H1 (cell line): ENCODE measurements around the gene SLC7A14. TPM values are rescaled to one million over a fixed set of nuclear protein-coding genes. Genes with fewer than 3 reads are reported as not detected.
A peak's percentile ranks its signal among the peaks of the same experiment; 100 is the strongest.

Source experiments
- CTCF ChIA-PET: fragments of 300-600 bp; sonication (Branson Sonifier 250); formaldehyde crosslinking; loops from one replicate; lab custom pipeline; 2021; ENCODE audit not compliant: partially characterized antibody; lab: Charles Lee
- POLR2A ChIA-PET: fragments of 300-600 bp; sonication (Branson Sonifier 250); formaldehyde crosslinking; loops from one replicate; lab custom pipeline; 2021; ENCODE audit warnings: inconsistent platforms; ENCODE audit not compliant: partially characterized antibody; lab: Charles Lee
- DNase-seq, 2 experiments: peaks; one replicate each; pipeline versions ENCODE4 v3.0.0 to v3.0.0-alpha.2; 2010 to 2022; ENCODE audit warnings: low spot score in 2 of 2, low read depth in 1 of 2, mixed read lengths in 1 of 2
- FAIRE-seq: peaks from 2 replicates; lab custom pipeline; 2011; peaks lifted over from hg19 to GRCh38; lab: Jason Lieb, UNC
- H2AFZ ChIP-seq: 2 replicates; pipeline ENCODE4 v1.8.1; 2012; ENCODE audit warnings: low read length, inconsistent platforms
- H2AK5ac ChIP-seq: 2 replicates; pipeline ENCODE4 v1.6.1; 2013; ENCODE audit warnings: low read depth, low read length
- H2BK120ac ChIP-seq: replicated peaks from 2 replicates; pipeline ENCODE3; 2013; ENCODE audit warnings: low read depth, low read length, inconsistent platforms
- H2BK12ac ChIP-seq: 2 replicates; pipeline ENCODE4 v1.6.1; 2013; ENCODE audit warnings: low read depth, low read length
- H2BK15ac ChIP-seq: 2 replicates; pipeline ENCODE4 v1.6.1; 2013; ENCODE audit warnings: low read length
- H2BK20ac ChIP-seq: 2 replicates; pipeline ENCODE4 v1.6.1; 2013; ENCODE audit warnings: low read length
- H2BK5ac ChIP-seq: 2 replicates; pipeline ENCODE4 v1.6.1; 2013; ENCODE audit warnings: low read depth, low read length
- H3K14ac ChIP-seq: 2 replicates; pipeline ENCODE4 v1.6.1; 2013; ENCODE audit warnings: inconsistent platforms; ENCODE audit not compliant: insufficient read length
- H3K18ac ChIP-seq: 2 replicates; pipeline ENCODE4 v1.6.1; 2013; ENCODE audit warnings: low read length; ENCODE audit errors: extremely low read depth
- H3K23ac ChIP-seq: 2 replicates; pipeline ENCODE4 v1.6.1; 2013; ENCODE audit warnings: inconsistent platforms; ENCODE audit not compliant: insufficient read length
- H3K23me2 ChIP-seq: 2 replicates; pipeline ENCODE4 v1.6.1; 2013; ENCODE audit warnings: low read depth, low read length
- H3K27ac ChIP-seq: 2 replicates; pipeline ENCODE4 v1.6.1; 2011; ENCODE audit warnings: low read depth, low read length, inconsistent platforms
- H3K27me3 ChIP-seq, 4 experiments: replicated peaks in 1 of 4; 1 replicate in 1 of 4; 2 replicates in 3 of 4; pipeline versions ENCODE4 v1.6.1 to v1.8.1; 2011 to 2013; ENCODE audit warnings: low read length in 3 of 4, mild to moderate bottlenecking in 3 of 4, inconsistent platforms in 2 of 4, mixed read lengths in 2 of 4, moderate library complexity in 1 of 4; ENCODE audit not compliant: control insufficient read depth in 3 of 4, insufficient read depth in 3 of 4; ENCODE audit errors: extremely low read depth in 1 of 4
- H3K36me3 ChIP-seq, 4 experiments: 2 replicates each; pipeline versions ENCODE4 v1.6.1 to v1.8.1; 2011 to 2013; ENCODE audit warnings: mild to moderate bottlenecking in 4 of 4, low read length in 3 of 4, moderate library complexity in 2 of 4, control low read depth in 1 of 4, inconsistent platforms in 1 of 4; ENCODE audit not compliant: insufficient read depth in 4 of 4, control insufficient read depth in 2 of 4
- H3K4ac ChIP-seq: replicated peaks from 2 replicates; pipeline ENCODE3; 2013; ENCODE audit warnings: low read length, low read depth, mixed read lengths, inconsistent platforms; ENCODE audit not compliant: insufficient read length
- H3K4me1 ChIP-seq, 4 experiments: replicated peaks in 1 of 4; 1 replicate in 1 of 4; 2 replicates in 3 of 4; pipeline versions ENCODE4 v1.6.1 to v1.8.1; 2011 to 2013; ENCODE audit warnings: low read length in 3 of 4, inconsistent platforms in 2 of 4, mixed read lengths in 1 of 4; ENCODE audit not compliant: insufficient read depth in 4 of 4, control insufficient read depth in 3 of 4
- H3K4me2 ChIP-seq, 2 experiments: 2 replicates each; pipeline versions ENCODE4 v1.6.1 to v1.8.1; 2011 to 2013; ENCODE audit warnings: low read depth in 2 of 2, low read length in 2 of 2, control low read depth in 1 of 2, inconsistent platforms in 1 of 2, mild to moderate bottlenecking in 1 of 2; ENCODE audit not compliant: insufficient read depth in 1 of 2
- H3K4me3 ChIP-seq, 4 experiments: fragments of 200-600, 300-600 bp in 1 of 4; sonication (generic), shearing (Covaris generic), sonication (Bioruptor Twin) in 1 of 4; 2 replicates each; pipeline versions ENCODE4 v1.5.1 to v1.8.1; 2011 to 2016; ENCODE audit warnings: low read length in 4 of 4, low read depth in 3 of 4, control low read depth in 2 of 4, inconsistent platforms in 2 of 4, mild to moderate bottlenecking in 2 of 4, mixed read lengths in 1 of 4, moderate library complexity in 1 of 4; ENCODE audit not compliant: insufficient read depth in 2 of 4; ENCODE audit errors: extremely low read depth in 1 of 4
- H3K56ac ChIP-seq: replicated peaks from 2 replicates; pipeline ENCODE3; 2013; ENCODE audit warnings: low read depth, mild to moderate bottlenecking, mixed read lengths, low read length, inconsistent platforms; ENCODE audit not compliant: insufficient read length
- H3K79me1 ChIP-seq: 2 replicates; pipeline ENCODE4 v1.6.1; 2013; ENCODE audit warnings: low read depth, low read length, control low read depth
- H3K79me2 ChIP-seq, 2 experiments: 2 replicates each; pipeline versions ENCODE4 v1.6.1 to v1.8.1; 2012 to 2013; ENCODE audit warnings: low read length in 2 of 2, mild to moderate bottlenecking in 2 of 2, inconsistent platforms in 1 of 2; ENCODE audit not compliant: insufficient read depth in 2 of 2, control insufficient read depth in 1 of 2
- H3K9ac ChIP-seq, 4 experiments: replicated peaks in 1 of 4; 1 replicate in 1 of 4; 2 replicates in 3 of 4; pipeline versions ENCODE4 v1.6.1 to v1.8.1; 2011 to 2013; ENCODE audit warnings: low read depth in 3 of 4, low read length in 3 of 4, control low read depth in 2 of 4, mild to moderate bottlenecking in 2 of 4, moderate library complexity in 2 of 4, inconsistent platforms in 1 of 4; ENCODE audit errors: extremely low read depth in 1 of 4
- H3K9me3 ChIP-seq, 2 experiments: 2 replicates each; pipeline versions ENCODE4 v1.6.1 to v1.8.1; 2012 to 2013; ENCODE audit warnings: mild to moderate bottlenecking in 2 of 2, moderate library complexity in 2 of 2, control low read depth in 1 of 2, inconsistent platforms in 1 of 2, low read depth in 1 of 2, low read length in 1 of 2, mixed read lengths in 1 of 2; ENCODE audit not compliant: insufficient read depth in 2 of 2
- H4K20me1 ChIP-seq, 2 experiments: replicated peaks in 1 of 2; 2 replicates each; pipeline versions ENCODE3 to v1.8.1; 2011 to 2013; ENCODE audit warnings: inconsistent platforms in 2 of 2, low read length in 2 of 2, mild to moderate bottlenecking in 1 of 2; ENCODE audit not compliant: insufficient read depth in 2 of 2, control insufficient read depth in 1 of 2
- H4K5ac ChIP-seq: 2 replicates; pipeline ENCODE4 v1.6.1; 2013; ENCODE audit warnings: low read length, low read depth, mixed read lengths, inconsistent platforms; ENCODE audit not compliant: insufficient read length
- H4K8ac ChIP-seq: 2 replicates; pipeline ENCODE4 v1.8.0; 2013; ENCODE audit warnings: mild to moderate bottlenecking, moderate library complexity, low read length, inconsistent platforms; ENCODE audit not compliant: insufficient read depth; ENCODE audit errors: extremely low read depth
- H4K91ac ChIP-seq: replicated peaks from 2 replicates; pipeline ENCODE3; 2013; ENCODE audit warnings: low read length, mixed read lengths, inconsistent platforms; ENCODE audit not compliant: insufficient read length
- GABPA ChIP-seq: IDR thresholded peaks from 2 replicates; pipeline ENCODE4 v1.6.1; 2011; ENCODE audit warnings: mild to moderate bottlenecking, low read length, moderate library complexity, borderline replicate concordance; ENCODE audit not compliant: insufficient read depth
- POLR2A ChIP-seq, 2 experiments: IDR thresholded peaks; 1 replicate in 1 of 2; 2 replicates in 1 of 2; pipeline ENCODE4 v1.6.1; 2011; ENCODE audit warnings: low read depth in 2 of 2, low read length in 2 of 2, mild to moderate bottlenecking in 2 of 2; ENCODE audit errors: control extremely low read depth in 1 of 2
- RAD21 ChIP-seq, 2 experiments: IDR thresholded peaks in 1 of 2; conservative IDR thresholded peaks in 1 of 2; 2 replicates each; pipeline ENCODE4 v1.6.1; 2011; ENCODE audit warnings: low read depth in 2 of 2, low read length in 2 of 2, improper control_type of control experiment in 1 of 2, inconsistent platforms in 1 of 2, mild to moderate bottlenecking in 1 of 2, moderate library complexity in 1 of 2
- RFX5 ChIP-seq: IDR thresholded peaks from 2 replicates; pipeline ENCODE4 v1.6.1; 2011; ENCODE audit warnings: low read depth, low read length, improper control_type of control experiment, borderline replicate concordance
- RNF2 ChIP-seq: fragments of 200-900, 300-1000 bp; sonication (generic); IDR thresholded peaks from 2 replicates; pipeline ENCODE4 v1.7.1; 2016; ENCODE audit warnings: borderline replicate concordance, low read depth, mild to moderate bottlenecking, antibody characterized with exemption, low read length; ENCODE audit not compliant: poor library complexity, severe bottlenecking; ENCODE audit errors: missing control alignments
- YY1 ChIP-seq: IDR thresholded peaks from 2 replicates; pipeline ENCODE4 v1.6.1; 2011; ENCODE audit warnings: low read depth, mild to moderate bottlenecking, low read length
- WGBS, 2 experiments: shearing (Covaris generic) in 1 of 2; methylation state at CpG; one replicate each; pipeline versions ENCODE4 v1.1.6 to v1.1.7; 2013 to 2015; ENCODE audit warnings: low lambda C conversion rate in 2 of 2, mixed read lengths in 2 of 2, inconsistent platforms in 1 of 2, low coverage in 1 of 2, missing lambda C conversion rate in 1 of 2; ENCODE audit not compliant: insufficient replicate concordance in 2 of 2, insufficient coverage in 1 of 2, insufficient read length in 1 of 2; ENCODE audit errors: extremely low coverage in 1 of 2, missing lambda C conversion rate in 1 of 2; 5-methylcytosine and 5-hydroxymethylcytosine counted together
- polyA plus RNA-seq, 7 experiments: library from polyadenylated mRNA; depleted of rRNA in 3 of 7; stranded (reverse) in 5 of 7; unstranded in 2 of 7; fragments of >200 nt in 5 of 7; fragments of 200-250 nt in 2 of 7; gene quantifications; 1 replicate in 5 of 7; 2 replicates in 1 of 7; 4 replicates in 1 of 7; pipeline versions ENCODE4 v1.2.1 to v1.2.3, GENCODE V29; 2011 to 2013; ENCODE audit warnings: missing spikeins in 2 of 7, mixed read lengths in 2 of 7
- total RNA-seq: library from RNA; stranded (reverse); fragmentation: NEBNext Ultra II Directional; extraction: Animal tissue kit (Norgen Biotek cat#: 25700); gene quantifications from 2 replicates; pipeline ENCODE4 v1.2.1, GENCODE V29; 2021
- TF ChIP-seq, protein P1 (sequence below): IDR thresholded peaks from 2 replicates; pipeline ENCODE4 v1.6.1; 2012; ENCODE audit warnings: inconsistent platforms
- TF ChIP-seq, protein P2 (sequence below), 3 experiments: IDR thresholded peaks; 1 replicate in 2 of 3; 2 replicates in 1 of 3; pipeline versions ENCODE4 v1.5.1 to v1.6.1; 2011; ENCODE audit warnings: low read length in 3 of 3, mild to moderate bottlenecking in 3 of 3, inconsistent platforms in 2 of 3, low read depth in 1 of 3, moderate library complexity in 1 of 3; ENCODE audit not compliant: insufficient read depth in 1 of 3; ENCODE audit errors: control extremely low read depth in 1 of 3

The SLC7A14 gene
- total and polyA plus RNA-seq, 2 of the 8 experiments (the other 6 are each of a cell fraction or from before 2014, with no cell fraction given): 0.21 to 0.95 TPM

DNA sequence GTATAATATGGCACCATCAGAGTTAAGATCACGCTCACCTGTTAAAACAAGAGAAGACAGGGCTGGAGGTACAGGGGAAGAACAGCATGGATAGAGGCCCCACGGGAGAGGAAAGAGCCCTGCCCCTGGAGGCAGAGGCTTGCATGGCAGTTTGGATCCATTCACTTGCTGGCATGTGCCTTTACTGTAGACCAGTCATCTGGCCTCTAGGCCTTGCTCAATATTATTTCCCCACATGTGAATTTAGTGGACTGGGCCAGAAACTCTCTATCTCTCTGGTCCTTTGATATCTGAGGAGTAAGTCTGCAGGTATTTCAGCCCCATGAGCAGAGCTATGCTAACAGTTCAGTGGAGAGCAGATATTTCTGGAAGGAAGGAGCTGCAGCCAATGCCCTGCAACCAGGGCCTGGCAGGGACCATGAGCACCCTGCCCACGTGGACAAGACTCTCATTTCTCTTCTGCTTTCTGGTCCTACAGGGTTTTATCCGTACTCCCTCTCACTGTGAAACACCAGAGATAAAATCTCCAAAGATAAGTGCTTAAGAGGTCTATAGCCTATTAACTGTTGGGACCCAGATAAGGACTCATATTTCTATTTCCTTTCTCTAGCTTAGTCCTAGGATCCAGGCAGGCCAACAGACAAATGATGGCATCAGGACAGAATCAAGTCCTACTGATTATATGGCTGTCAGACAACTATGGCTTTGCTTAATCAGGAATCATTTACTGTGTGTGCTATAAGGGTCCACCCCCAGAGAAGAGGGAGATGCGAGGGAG lies 102.2 kb downstream of the SLC7A14 start:
- H2AFZ ChIP-seq: no peak overlapping the region
- no peak overlapping the region for H3K18ac ChIP-seq
- H2BK15ac ChIP-seq: no peak overlapping the region
- no peak overlapping the region for H3K23ac ChIP-seq
- H3K4me1 ChIP-seq: peaks cover 0 to 3% (median 1%) of the 10 kb centered on the region in 4 experiments; a peak in 2 of 7 replicates
- no peak overlapping the region for H4K5ac ChIP-seq
- no peaks in the 10 kb centered on the region for H4K20me1 ChIP-seq
- no peak overlapping the region for H3K4me2 ChIP-seq
- H3K27me3 ChIP-seq: no peaks in the 10 kb centered on the region
- H3K23me2 ChIP-seq: no peaks in the 10 kb centered on the region
- ChIA-PET CTCF (interaction anchor here (0.6 to 4.5 kb wide), 17 partner anchors 9 to 1053 kb away, joined by 3 to 35 read pairs (median 3); no protein-coding TSS in a partner anchor), POLR2A (no interaction called here)
- 81% methylated on average over 5 of the region's 5 CpGs; no CpG with 5 or more reads in 1 of the 2 experiments for WGBS, 2 experiments
- H4K8ac ChIP-seq: no peak overlapping the region
- H3K4ac ChIP-seq: no peak overlapping the region
- peak in 1 of 2 experiments; percentile 55 for DNase-seq
- no peak overlapping the region for H2BK20ac ChIP-seq
- H4K91ac ChIP-seq: no peak overlapping the region
- H3K79me1 ChIP-seq: no peaks in the 10 kb centered on the region
- no peak overlapping the region for H2BK120ac ChIP-seq
- H2AK5ac ChIP-seq: no peak overlapping the region
- H3K4me3 ChIP-seq: no peak overlapping the region
- H2BK5ac ChIP-seq: no peak overlapping the region
- H3K36me3 ChIP-seq: no peaks in the 10 kb centered on the region
- H2BK12ac ChIP-seq: no peak overlapping the region
- H3K9ac ChIP-seq: no peak overlapping the region
- FAIRE-seq: no peak
- H3K56ac ChIP-seq: no peak overlapping the region
- H3K27ac ChIP-seq: no peak overlapping the region
- no peak overlapping the region for H3K14ac ChIP-seq
- no peaks in the 10 kb centered on the region for H3K79me2 ChIP-seq
- H3K9me3 ChIP-seq: 0 out of 4 replicates have a peak, but pooled peaks cover 0 to 2% of the 10 kb centered on the region in 2 experiments
- TF ChIP-seq, protein P1, sequence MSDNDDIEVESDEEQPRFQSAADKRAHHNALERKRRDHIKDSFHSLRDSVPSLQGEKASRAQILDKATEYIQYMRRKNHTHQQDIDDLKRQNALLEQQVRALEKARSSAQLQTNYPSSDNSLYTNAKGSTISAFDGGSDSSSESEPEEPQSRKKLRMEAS: peak; percentile 36; the same call in 1 of the 2 replicates
- TF ChIP-seq POLR2A (IDR thresholded peaks at IDR 0.05; ENCODE audit: control extremely low read depth in 1 of 2, low read depth in 2 of 2, low read length in 2 of 2) (no peak), RAD21 (IDR thresholded peaks at IDR 0.05 in 1 of 2, conservative IDR thresholded peaks at IDR 0.05 in 1 of 2; ENCODE audit: low read depth in 2 of 2, low read length in 2 of 2) (peak; percentile 23 to 34; a peak in 3 of 4 replicates), RNF2 (no peak), RFX5 (no peak), YY1 (no peak), GABPA (no peak)
- TF ChIP-seq, protein P2, sequence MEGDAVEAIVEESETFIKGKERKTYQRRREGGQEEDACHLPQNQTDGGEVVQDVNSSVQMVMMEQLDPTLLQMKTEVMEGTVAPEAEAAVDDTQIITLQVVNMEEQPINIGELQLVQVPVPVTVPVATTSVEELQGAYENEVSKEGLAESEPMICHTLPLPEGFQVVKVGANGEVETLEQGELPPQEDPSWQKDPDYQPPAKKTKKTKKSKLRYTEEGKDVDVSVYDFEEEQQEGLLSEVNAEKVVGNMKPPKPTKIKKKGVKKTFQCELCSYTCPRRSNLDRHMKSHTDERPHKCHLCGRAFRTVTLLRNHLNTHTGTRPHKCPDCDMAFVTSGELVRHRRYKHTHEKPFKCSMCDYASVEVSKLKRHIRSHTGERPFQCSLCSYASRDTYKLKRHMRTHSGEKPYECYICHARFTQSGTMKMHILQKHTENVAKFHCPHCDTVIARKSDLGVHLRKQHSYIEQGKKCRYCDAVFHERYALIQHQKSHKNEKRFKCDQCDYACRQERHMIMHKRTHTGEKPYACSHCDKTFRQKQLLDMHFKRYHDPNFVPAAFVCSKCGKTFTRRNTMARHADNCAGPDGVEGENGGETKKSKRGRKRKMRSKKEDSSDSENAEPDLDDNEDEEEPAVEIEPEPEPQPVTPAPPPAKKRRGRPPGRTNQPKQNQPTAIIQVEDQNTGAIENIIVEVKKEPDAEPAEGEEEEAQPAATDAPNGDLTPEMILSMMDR (IDR thresholded peaks at IDR 0.05; ENCODE audit: control extremely low read depth in 1 of 3, insufficient read depth in 1 of 3, low read depth in 1 of 3, low read length in 3 of 3): peak; percentile 32 to 67 (median 61)
